ENCODE measurements around the gene CNN3.
"Not testable (repeated sequence)": the region's sequence is repeated elsewhere in the genome, so short reads cannot be mapped to it uniquely, and the experiment has no call there.

CNN3 gene

GRCh38 chr1:94949681-94950661, 23.1 kb upstream of the CNN3 start:
- no peak for DNase-seq

GRCh38 chr1:94947437-94947836, 20.5 kb upstream of the CNN3 start:
- no peak for DNase-seq

- DNase-seq, result no peak
Measured at GRCh38 chr1:94946886-94947285, 20.0 kb upstream of the CNN3 start.

- DNase-seq, result no peak
Measured at GRCh38 chr1:94942171-94943128, 15.5 kb upstream of the CNN3 start.

- DNase-seq, result not testable (repeated sequence)
Measured at GRCh38 chr1:94941480-94941879, 14.6 kb upstream of the CNN3 start.

- DNase-seq, result no peak
Measured at GRCh38 chr1:94940738-94941137, 13.8 kb upstream of the CNN3 start.

GRCh38 chr1:94937820-94938219, 10.9 kb upstream of the CNN3 start:
- DNase-seq, result no peak

GRCh38 chr1:94936861-94937620, 10.1 kb upstream of the CNN3 start:
- DNase-seq, result no peak

- no peak for DNase-seq
Measured at GRCh38 chr1:94935476-94935875, 8.6 kb upstream of the CNN3 start.

- DNase-seq, result no peak
Measured at GRCh38 chr1:94935034-94935433, 8.1 kb upstream of the CNN3 start.

- DNase-seq, result no peak
Measured at GRCh38 chr1:94934551-94934950, 7.6 kb upstream of the CNN3 start.

GRCh38 chr1:94931254-94931841, 4.4 kb upstream of the CNN3 start:
- no peak for DNase-seq

GRCh38 chr1:94929351-94930217, 2.7 kb upstream of the CNN3 start:
- no peak for DNase-seq

- DNase-seq, result no peak
Measured at GRCh38 chr1:94928293-94928939, 1.5 kb upstream of the CNN3 start.

- DNase-seq, result no peak
Measured at GRCh38 chr1:94927405-94928175, 680 bp upstream of the CNN3 start.

- no peak for DNase-seq
Measured at GRCh38 chr1:94926126-94926914, 590 bp downstream of the CNN3 start.

GRCh38 chr1:94925561-94926125, 1.3 kb downstream of the CNN3 start:
- DNase-seq, result no peak

GRCh38 chr1:94925004-94925403, 1.9 kb downstream of the CNN3 start:
- DNase-seq, result no peak
